Measurements from ENCODE around the gene FAM227B. TPM values are rescaled to one million over a fixed set of nuclear protein-coding genes. Genes with fewer than 3 reads are reported as not detected.
A peak's percentile ranks its signal among the peaks of the same experiment; 100 is the strongest.

FAM227B gene
- total RNA-seq, 1 donor from 2014 or later = 5.1 TPM

DNA sequence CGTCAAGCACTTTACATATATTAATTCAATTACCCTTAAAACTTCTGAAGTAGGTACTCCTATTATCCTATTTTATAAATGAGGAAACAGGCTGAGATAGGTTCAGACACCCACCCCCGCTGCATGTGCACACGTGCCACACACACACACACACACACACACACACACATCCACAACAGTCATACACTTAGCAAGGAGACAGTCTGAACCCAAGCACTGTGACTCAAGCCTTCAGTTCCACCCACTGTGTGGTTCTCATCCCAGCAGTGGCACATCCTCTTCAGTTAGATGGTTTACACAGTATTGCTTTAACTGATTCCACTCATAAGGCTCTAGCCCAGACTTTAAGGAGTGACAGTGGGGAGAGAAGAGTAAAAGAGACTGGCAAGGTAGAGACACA is 288.7 kb downstream of the FAM227B start:
- DNase-seq = no peak
- TF ChIP-seq, protein P1, sequence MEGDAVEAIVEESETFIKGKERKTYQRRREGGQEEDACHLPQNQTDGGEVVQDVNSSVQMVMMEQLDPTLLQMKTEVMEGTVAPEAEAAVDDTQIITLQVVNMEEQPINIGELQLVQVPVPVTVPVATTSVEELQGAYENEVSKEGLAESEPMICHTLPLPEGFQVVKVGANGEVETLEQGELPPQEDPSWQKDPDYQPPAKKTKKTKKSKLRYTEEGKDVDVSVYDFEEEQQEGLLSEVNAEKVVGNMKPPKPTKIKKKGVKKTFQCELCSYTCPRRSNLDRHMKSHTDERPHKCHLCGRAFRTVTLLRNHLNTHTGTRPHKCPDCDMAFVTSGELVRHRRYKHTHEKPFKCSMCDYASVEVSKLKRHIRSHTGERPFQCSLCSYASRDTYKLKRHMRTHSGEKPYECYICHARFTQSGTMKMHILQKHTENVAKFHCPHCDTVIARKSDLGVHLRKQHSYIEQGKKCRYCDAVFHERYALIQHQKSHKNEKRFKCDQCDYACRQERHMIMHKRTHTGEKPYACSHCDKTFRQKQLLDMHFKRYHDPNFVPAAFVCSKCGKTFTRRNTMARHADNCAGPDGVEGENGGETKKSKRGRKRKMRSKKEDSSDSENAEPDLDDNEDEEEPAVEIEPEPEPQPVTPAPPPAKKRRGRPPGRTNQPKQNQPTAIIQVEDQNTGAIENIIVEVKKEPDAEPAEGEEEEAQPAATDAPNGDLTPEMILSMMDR (IDR thresholded peaks at IDR 0.05) = no peak
- Histone ChIP-seq H3K27ac (no peak overlapping the region), H3K9me3 (no peaks in the 10 kb centered on the region), H3K36me3 (peaks cover 17% of the 10 kb centered on the region), H3K4me3 (no peak overlapping the region), H3K4me1 (no peaks in the 10 kb centered on the region), H3K27me3 (ENCODE audit: low read depth) (no peaks in the 10 kb centered on the region)
- ATAC-seq = no peak
- intact Hi-C loops (cut with DNase I) = no loop called here

DNA sequence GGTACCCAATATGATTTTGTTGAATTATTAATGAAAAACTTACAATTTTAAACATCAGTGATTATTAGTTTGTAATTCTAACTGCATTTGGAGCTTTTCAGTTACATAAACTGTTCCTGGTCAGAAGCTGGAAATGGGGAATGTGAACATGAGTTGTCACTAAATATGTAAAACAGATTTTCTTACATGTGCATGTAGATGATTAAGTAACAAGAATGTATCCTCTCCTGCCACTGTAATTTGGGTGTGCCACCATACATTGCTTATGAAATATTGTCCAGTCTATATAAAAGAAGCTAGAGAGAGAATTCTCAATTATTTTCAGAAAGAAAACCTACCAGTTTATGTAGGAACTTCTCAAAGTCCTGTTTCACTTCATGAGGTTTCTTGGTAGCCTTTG is 289.2 kb downstream of the FAM227B start:
- DNase-seq (no peak), ATAC-seq (no peak)
- Histone ChIP-seq H3K27ac (no peak overlapping the region), H3K9me3 (no peaks in the 10 kb centered on the region), H3K4me3 (no peak overlapping the region), H3K4me1 (no peaks in the 10 kb centered on the region), H3K36me3 (peaks cover 17% of the 10 kb centered on the region), H3K27me3 (ENCODE audit: low read depth) (no peaks in the 10 kb centered on the region)
- TF ChIP-seq, protein P1 (IDR thresholded peaks at IDR 0.05) = no peak
- intact Hi-C loops (cut with DNase I) = no loop called here

DNA sequence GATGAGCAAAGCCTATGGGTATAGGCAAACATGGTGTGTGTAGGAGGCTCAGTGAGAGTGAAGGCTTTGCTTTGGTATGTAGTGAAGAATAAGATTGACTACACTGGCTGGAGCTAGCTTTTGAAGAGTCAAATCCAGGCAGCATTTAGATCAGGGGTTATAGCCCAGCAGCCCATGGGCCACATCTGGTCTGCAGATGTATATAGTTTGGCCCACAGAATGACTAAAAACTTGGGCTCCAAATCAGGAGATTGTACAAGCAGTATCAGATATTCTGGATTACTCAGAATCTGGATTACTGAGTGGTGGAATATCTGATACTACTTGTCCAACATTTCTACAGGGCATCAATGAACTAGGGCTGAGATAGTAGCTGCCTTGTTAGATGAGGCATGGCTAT is 290.5 kb downstream of the FAM227B start:
- Histone ChIP-seq H3K4me3 (no peak overlapping the region), H3K9me3 (no peaks in the 10 kb centered on the region), H3K36me3 (peaks cover 14% of the 10 kb centered on the region), H3K27ac (no peak overlapping the region), H3K4me1 (no peaks in the 10 kb centered on the region), H3K27me3 (ENCODE audit: low read depth) (no peaks in the 10 kb centered on the region)
- intact Hi-C loops (cut with DNase I) = no loop called here
- TF ChIP-seq, protein P1 (IDR thresholded peaks at IDR 0.05) = no peak
- ATAC-seq (no peak), DNase-seq (no peak)

DNA sequence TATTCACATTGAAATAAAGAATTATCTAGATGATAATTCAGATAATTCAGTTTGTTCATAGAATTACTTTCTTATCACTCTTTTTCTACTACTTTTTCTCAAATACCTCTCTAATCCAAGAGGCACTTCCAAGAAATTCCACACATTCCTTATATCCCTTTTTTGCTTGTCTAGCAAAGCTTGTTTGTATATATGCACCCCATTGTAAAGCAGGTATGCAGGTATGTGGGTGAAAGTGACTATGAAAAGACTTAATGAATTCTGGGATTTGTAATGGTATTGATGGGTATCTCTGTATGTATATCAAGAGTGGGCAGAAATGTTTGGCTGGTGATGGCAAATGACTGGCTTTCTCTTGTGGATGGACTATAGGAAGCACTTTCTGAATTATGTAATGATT is 291.7 kb downstream of the FAM227B start:
- Histone ChIP-seq H3K4me1 (no peaks in the 10 kb centered on the region), H3K27me3 (ENCODE audit: low read depth) (no peaks in the 10 kb centered on the region), H3K4me3 (no peak overlapping the region), H3K27ac (no peak overlapping the region), H3K36me3 (peaks cover 14% of the 10 kb centered on the region), H3K9me3 (no peaks in the 10 kb centered on the region)
- intact Hi-C loops (cut with DNase I) = no loop called here
- DNase-seq (no peak), ATAC-seq (no peak)
- TF ChIP-seq, protein P1 (IDR thresholded peaks at IDR 0.05) = no peak

DNA sequence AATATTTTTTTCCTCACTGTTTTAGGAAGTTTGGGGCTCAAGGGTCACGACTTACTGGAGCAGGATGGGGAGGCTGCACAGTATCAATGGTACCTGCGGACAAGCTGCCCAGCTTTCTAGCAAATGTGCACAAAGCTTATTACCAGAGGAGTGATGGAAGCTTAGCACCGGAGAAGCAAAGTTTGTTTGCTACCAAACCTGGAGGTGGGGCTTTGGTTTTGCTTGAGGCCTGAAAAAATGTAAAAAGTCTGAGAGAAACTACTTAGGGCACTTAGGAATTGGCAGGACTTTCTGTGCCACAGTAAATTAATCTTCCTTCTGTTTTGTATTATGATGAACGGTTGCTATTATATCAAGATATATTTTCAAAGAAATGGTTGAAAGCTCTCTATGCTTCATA is 292.7 kb downstream of the FAM227B start:
- H3K36me3 ChIP-seq = peaks cover 14% of the 10 kb centered on the region
- H3K27ac ChIP-seq = no peak overlapping the region
- H3K27me3 ChIP-seq (ENCODE audit: low read depth) = no peaks in the 10 kb centered on the region
- no peaks in the 10 kb centered on the region for H3K4me1 ChIP-seq
- no peak overlapping the region for H3K4me3 ChIP-seq
- intact Hi-C loops (cut with DNase I) = no loop called here
- no peaks in the 10 kb centered on the region for H3K9me3 ChIP-seq
- DNase-seq (no peak), ATAC-seq (peak; percentile 51 to 73)
- TF ChIP-seq, protein P1 (IDR thresholded peaks at IDR 0.05) = no peak

DNA sequence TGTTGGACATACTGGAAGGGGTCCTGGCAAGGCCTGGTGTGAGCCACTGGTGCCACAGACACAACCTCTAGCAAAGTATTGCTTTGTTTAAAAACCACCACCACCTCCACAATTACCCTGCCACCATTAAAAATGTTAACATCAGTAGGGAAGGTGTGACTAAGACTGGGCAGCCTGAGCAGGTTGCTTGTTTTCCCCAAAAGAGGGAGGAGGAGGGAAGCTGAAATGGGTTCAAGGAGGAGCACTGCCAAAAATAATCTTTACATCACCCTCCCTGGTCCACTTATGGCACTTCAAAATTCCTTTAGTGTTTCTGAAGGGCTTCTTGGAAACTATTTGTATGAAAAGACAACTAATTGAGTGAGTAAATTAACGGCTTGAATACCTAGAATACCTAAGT is 297.4 kb downstream of the FAM227B start:
- Histone ChIP-seq H3K27ac (no peak overlapping the region), H3K4me1 (peaks cover 10% of the 10 kb centered on the region), H3K4me3 (no peak overlapping the region), H3K9me3 (no peaks in the 10 kb centered on the region), H3K27me3 (ENCODE audit: low read depth) (no peaks in the 10 kb centered on the region), H3K36me3 (peaks cover 24% of the 10 kb centered on the region)
- peak; percentile 69 to 85 for ATAC-seq
- no peak for DNase-seq
- TF ChIP-seq, protein P1 (IDR thresholded peaks at IDR 0.05) = no peak
- intact Hi-C loops (cut with DNase I) = no loop called here
